GM12874 (cell line): Measurements from ENCODE around the gene NUCB2.

Source experiments
- CTCF ChIP-seq: IDR thresholded peaks from 2 replicates; pipeline ENCODE4 v1.5.1; 2011; ENCODE audit warnings: low read depth, mild to moderate bottlenecking, control low read depth, low read length, moderate library complexity; ENCODE audit not compliant: insufficient read depth

NUCB2 gene

GRCh38 chr11:17266781-17267180, 9.8 kb upstream of the NUCB2 start:
- no peak for TF ChIP-seq CTCF

- no peak for TF ChIP-seq CTCF
These were observed 9.0 kb upstream of the NUCB2 start for GRCh38 chr11:17267576-17267975.

- no peak for TF ChIP-seq CTCF
These were observed 7.6 kb upstream of the NUCB2 start for GRCh38 chr11:17268902-17269301.

GRCh38 chr11:17272801-17273200, 3.7 kb upstream of the NUCB2 start:
- TF ChIP-seq CTCF, result no peak

- no peak for TF ChIP-seq CTCF
These were observed 3.3 kb upstream of the NUCB2 start for GRCh38 chr11:17273211-17273610.

GRCh38 chr11:17273668-17274282, 2.8 kb upstream of the NUCB2 start:
- no peak for TF ChIP-seq CTCF

- no peak for TF ChIP-seq CTCF
These were observed 921 bp upstream of the NUCB2 start for GRCh38 chr11:17275400-17276235.
